Renal cortex interstitium (tissue), 11 donors: ENCODE measurements around the gene INPP5E. TPM values are rescaled to one million over a fixed set of nuclear protein-coding genes. Genes with fewer than 3 reads are reported as not detected.

ENCODE experiments used
- DNase-seq, 11 donors: peaks; one replicate each; pipeline ENCODE4 v3.0.0-alpha.2; 2013; ENCODE audit warnings: low read depth in 9 of 11, low spot score in 4 of 11; ENCODE audit errors: extremely low read depth in 1 of 11
- polyA plus RNA-seq, 3 donors: library from polyadenylated mRNA; unstranded; fragments of 120-200 nt; gene quantifications; one replicate each; pipeline ENCODE4 v1.2.1, GENCODE V29; 2013; ENCODE audit not compliant: insufficient read length in 3 of 3

Gene INPP5E
- polyA plus RNA-seq, 3 donors = 11.6 to 17.0 (median 16.9) TPM

- DNase-seq = no peak
Measured at GRCh38 chr9:136481558-136481957, 41.9 kb upstream of the INPP5E start.

DNA sequence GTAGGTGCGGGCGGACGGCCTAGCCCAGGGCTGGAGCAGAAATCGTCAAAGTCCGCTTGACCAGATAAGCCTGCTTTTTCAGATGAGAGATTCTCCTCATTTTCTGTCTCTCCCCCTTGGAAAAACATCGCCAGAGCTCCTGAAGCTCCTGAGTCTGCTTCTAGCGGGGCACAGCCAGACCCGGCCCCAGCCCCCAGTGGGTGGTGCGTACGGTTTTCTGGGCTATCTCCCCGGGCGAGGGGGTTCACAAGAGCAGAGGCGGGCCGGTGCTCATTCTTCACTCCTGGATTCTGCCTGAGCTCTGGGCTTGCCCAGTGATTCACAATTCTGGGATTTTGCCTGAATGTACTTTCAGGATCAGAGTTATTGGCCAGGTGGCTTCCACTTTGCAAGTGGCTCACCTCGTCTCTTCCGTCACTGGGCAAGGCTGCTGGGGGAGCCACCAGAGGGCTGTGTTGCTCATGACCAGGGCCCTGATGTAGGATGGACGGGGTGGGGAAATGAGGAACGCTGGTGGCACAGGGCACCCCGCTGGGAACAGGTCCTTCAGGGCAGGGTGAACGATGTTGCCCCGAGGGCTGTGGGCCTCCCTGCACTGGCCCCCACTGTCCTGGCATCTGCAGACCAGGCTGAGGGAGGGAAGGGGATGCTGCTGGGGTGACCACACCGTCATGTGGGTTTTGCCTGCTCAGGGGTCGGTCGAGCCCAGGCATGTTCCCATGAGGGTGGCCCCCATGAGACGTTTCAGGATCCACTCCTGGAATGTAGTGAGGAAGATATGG, 36.9 kb upstream of the INPP5E start:
- no peak for DNase-seq

DNA sequence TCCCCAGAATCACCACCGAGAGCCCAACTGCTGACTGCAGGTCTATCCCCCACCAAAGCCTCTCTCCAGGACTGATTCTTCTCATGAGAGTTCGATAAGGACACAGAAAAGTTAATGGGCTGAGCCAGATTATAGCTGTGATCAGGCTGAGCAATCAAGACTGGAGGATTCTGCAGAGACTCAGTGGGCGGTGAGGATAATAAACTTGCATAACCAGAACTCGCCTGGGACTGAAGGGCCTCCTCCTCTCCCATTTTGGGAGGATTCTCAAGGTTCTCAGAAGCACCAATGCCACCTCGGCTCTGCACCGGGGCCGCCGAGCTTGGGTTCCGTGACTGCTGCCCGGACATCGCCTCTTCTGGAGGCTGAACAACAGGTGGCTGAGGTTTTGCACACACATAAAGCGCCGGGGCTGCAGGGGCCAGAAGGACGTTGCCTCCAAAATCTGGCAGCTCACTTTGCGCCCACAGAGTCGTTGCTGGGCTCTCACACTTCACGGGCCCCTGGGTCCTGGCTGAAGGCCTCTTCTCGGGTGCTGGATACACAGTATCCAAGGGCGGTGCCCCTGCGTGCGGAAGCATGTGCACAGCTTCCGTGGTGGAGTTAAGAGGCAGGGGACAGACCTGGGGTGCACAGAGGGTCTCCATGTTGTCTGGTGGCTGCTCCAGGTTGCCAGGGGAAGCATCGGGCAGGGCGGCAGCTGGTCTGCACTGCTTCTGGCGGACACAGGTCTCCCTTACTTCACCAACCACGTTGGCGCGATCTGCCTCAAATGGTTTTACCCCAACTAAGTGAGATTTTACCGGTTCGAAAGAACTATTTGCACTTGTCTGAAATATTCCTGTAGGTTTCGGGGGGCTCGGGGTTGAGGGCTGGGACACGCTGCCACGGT, 35.6 kb upstream of the INPP5E start:
- DNase-seq = no peak

DNA sequence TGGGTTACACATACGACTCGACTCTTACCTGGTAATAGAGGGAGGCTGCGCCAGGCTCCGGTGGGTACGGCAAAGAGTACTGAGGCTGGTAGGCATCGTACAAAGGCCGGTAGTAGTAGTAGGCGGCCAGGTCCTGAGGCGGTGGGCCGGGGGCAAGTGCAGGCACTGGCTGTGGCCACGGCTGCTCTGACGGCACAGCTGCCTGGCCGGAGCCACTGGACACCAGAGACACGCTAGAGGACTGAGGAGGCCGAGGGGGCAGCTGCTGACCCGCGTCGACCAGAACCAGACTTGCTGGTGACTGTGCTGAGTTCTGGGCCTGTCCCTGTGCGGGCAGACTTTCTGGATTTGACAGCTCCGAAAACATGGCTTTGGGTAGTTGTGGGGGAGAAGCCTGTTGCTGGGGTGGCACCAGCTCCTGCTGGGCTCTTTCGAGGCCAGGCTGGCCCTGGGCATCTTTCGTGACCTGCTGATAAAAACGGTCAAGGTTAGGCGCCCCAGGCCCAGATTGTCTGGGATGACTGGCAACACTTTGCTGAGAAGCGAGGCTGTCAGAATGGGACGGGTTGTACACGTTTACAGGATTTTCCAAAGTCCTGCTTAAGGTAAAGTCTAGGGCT, 34.5 kb upstream of the INPP5E start:
- no peak for DNase-seq

DNA sequence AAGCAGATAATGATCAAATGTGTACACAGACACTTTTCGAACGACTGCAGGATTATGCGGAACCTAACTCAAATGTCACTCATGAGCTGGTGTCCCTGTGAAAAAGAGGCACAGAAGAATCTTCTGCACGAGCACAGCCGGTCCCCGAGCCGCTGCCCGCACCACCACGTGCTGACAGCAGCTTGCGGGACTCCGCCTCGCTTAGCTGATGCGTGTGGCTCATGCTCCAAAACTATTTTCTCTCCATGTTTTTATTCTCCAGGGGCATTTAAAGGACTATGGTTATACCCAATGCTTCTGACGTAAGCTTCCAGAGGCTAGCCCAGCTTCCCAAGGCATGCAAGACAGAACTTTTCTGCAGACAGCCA, 33.7 kb upstream of the INPP5E start:
- no peak for DNase-seq

DNA sequence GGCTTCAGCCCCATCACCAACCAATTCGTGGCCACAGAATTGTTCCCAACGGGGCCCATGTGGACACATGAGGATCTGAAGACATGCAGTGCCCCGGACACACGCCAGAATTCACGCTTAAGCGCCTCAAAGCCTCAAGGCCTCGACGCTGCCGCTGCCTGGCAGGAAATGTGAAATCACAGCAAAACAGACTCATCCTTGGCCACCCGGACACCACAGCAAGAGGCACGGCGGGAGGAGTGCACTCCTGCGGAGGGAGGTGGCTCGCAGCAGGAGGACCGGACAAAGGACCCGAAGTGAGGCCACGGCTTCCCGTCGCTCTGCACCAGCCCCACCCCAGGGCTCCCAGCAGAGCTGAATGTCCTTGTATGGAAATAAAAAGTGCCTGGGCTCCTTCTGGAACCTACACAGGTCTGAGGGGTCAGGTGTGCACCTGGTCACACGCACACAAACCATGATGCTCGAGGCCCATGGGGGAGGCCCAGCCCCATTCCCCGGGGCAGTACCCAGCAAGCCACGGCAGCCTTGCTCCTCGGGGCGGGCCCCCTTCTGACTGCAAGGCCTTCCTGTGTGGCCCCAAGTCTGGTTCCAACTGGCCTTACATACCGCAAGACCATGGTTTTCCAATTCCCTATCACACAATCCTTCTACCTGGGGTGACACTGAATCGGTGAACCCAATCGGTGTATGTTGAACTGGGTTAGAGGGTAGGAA, 33.2 kb upstream of the INPP5E start:
- DNase-seq = no peak

DNA sequence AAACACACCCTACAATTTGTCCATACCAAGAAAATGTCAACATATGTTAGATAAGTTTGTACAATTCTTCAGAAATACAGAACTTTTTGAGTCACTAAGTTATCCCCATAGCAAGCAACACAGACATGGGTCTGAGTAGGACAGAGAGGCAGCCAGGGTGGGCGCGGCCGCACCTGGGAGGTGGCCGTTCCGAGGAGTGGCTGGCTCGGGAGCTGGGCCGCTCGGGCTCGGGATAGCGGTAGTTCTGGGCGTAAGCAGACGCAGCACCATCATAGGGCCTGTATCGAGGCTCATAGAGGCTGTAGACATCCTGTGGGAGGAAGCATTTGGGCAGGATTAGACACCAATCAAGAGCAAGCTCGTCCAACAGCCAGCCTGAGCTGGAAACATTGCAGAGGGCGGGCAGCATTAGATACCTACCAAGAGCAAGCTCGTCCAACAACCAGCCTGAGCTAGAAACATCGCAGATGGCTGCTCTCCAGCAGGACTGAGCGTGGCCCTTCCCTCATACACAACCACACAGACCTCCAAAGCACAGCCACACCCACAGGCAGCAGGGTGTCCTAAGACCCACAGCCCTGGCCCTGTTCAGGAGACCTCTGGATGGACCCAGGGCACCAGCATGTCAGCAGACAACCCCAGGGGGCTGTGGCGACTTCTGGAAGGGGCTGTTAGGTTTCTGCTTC, 32.3 kb upstream of the INPP5E start:
- DNase-seq = no peak

DNA sequence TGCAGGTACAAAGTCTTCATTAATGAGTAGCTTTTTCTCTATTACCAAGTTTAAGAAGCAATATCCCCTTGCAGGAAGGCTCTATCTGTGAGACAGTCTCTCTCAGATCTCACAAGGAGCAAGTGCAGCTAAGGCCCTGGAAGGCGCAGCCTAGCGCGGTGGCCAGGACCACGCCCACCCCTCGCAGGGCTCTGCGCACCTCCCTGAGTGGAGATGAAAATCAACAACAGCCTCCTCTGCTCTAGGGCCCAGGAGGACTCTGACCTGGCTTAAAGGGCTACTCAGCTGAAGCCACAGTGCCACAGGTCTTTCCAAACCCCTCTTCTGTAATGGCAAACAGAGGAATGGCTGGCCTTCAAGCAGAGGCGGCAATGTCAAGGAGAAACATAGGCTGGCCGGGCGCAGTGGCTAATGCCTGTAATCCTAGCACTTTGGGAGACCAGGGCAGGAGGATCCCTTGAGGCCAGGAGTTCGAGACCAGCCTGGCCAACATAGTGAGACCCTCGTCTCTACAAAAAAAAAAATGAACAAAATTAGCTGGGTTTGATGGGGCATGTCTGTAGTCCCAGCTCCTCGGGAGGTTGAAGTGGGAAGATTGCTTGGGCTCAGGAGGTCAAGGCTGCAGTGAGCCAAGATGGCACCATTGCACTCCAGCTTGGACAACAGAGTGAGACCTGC, 31.3 kb upstream of the INPP5E start:
- DNase-seq = no peak

DNA sequence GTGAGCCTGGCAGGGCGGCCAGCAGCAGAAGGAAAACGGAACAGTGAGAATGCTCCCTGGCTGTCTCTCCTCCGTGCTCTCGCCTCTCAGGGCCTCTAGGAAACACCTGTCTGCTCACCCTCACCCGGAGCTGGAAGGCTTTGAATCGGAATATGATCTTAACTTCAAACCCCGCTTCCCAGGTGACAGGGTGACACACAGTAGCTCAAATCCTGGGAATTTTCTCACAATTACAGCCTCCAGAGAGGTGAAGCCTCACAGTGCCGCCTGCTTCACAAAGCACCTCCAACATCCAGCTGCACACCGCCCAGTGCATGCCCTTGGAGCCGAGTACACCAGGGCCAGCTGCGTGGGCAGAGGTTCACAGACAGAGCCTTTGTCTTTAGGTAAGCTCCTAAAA, 30.7 kb upstream of the INPP5E start:
- no peak for DNase-seq

GRCh38 chr9:136467766-136468165, 28.1 kb upstream of the INPP5E start:
- DNase-seq = no peak

GRCh38 chr9:136466155-136466541, 26.5 kb upstream of the INPP5E start:
- DNase-seq = no peak

DNA sequence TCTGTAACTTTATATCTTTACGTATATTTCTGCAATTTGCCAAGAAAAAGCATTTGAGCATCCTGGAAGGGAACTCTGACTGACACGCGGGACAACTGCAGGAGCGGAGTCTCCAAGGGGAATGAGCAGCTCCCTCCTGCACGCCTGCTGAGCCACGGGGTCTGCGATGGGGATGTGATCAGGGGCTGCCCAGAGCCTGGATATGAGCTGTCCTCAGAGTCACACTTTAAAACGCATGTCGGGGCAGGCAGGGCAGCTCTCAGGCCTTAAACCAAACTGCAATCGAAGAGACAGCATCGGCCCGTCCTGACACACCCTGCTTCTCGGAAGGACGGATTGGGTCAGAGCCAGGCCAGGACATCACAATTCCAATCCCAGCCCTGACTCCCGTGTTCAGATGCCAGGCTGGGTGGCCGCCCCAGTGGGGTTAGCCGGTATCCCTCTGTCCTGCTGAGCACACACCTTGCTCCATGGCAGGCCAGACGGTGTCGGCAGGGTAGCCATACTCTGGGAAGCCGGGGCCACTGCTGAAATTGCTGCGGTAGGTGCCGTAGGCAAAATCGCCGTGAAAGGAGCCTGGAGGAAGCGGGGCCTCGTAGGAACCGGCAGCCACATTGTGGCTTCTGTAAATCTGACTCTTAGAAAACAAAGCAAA, 26.0 kb upstream of the INPP5E start:
- no peak for DNase-seq

DNA sequence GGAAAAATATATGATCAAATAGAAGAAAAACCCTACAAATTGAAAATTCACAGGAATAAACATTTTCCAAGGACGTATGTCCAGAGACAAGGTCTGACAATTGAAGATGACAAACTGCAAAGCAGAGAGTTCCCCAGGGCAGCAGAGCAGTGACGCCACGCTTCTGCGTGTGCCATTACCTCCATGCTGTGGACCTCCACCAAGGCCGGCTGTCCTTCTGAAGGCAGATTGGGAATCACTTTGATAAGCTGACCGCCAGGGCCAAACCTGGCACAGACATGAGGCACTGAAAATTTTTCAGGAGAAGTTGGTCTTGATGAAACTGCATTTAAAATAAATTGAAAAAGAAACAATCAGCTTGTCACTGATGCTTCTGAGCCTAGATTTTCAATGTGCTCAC, 24.6 kb upstream of the INPP5E start:
- DNase-seq = no peak

- no peak for DNase-seq
Measured at GRCh38 chr9:136463578-136463977, 23.9 kb upstream of the INPP5E start.

- DNase-seq = no peak
Measured at GRCh38 chr9:136462664-136463063, 23.0 kb upstream of the INPP5E start.

- DNase-seq = no peak
Measured at GRCh38 chr9:136460772-136461325, 21.2 kb upstream of the INPP5E start.

DNA sequence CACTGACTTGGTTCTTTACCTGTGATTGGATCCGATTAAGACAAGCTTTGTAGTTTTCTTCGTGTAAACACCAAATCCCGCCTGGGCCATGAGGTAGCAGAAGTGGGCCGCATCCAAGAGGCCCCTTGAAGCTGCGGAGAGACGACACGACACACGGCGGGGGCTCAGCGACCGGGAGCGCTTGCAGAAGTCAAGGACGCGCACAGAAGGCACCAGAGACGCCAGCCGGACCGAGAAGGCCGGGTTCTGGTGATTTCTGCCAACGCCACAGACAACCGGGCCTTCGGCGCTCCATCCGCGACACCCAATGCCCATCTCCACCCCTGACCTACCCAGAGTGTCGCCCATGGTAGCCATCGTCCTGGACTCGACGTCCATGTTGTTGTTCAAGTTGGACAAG, 19.8 kb upstream of the INPP5E start:
- no peak for DNase-seq

GRCh38 chr9:136457326-136457725, 17.7 kb upstream of the INPP5E start:
- DNase-seq = no peak
